HepG2 (cell line): ENCODE data around the gene DYTN. TPM values are rescaled to one million over a fixed set of nuclear protein-coding genes. Genes with fewer than 3 reads are reported as not detected.

Source experiments
- ATAC-seq: fragments of 200-7000 bp; cut with Tn5 transposase; 3 replicates; pipeline ENCODE4 v1.9.1; 2020; ENCODE audit warnings: mild to moderate bottlenecking, moderate library complexity
- BruUV-seq: library from RNA; stranded (reverse); fragments of 400-500 nt; replicated peaks from 2 replicates; lab custom pipeline; 2021; lab: Mats Ljungman, UMichigan
- CTCF ChIA-PET: fragments of 300-600 bp; formaldehyde crosslinking; extraction: SDS; loops from one replicate; lab custom pipeline; 2021; ENCODE audit warnings: low total read pairs, inconsistent platforms, low intra/inter-chr PET ratio; lab: Yijun Ruan, JAX
- POLR2A ChIA-PET: fragments of 350-600 bp; sonication (Branson Sonifier 250); formaldehyde crosslinking; loops from one replicate; lab custom pipeline; 2020; ENCODE audit warnings: antibody characterized with exemption, inconsistent platforms; lab: Yijun Ruan, JAX
- DNase-seq: peaks from one replicate; pipeline ENCODE4 v3.0.0-alpha.2; 2015; ENCODE audit warnings: low spot score
- FAIRE-seq: peaks from 3 replicates; lab custom pipeline; 2011; peaks lifted over from hg19 to GRCh38; lab: Jason Lieb, UNC
- H2AFZ ChIP-seq: one replicate; pipeline ENCODE4 v1.6.1; 2011; ENCODE audit warnings: low read length, inconsistent platforms
- H3K27ac ChIP-seq: fragments of 300-600 bp; 3 replicates; pipeline ENCODE4 v1.8.0; 2011; ENCODE audit warnings: mixed run types, mild to moderate bottlenecking, mixed read lengths, low read length, inconsistent platforms; ENCODE audit not compliant: insufficient read depth; ENCODE audit errors: extremely low read length
- H3K27me3 ChIP-seq, 2 experiments: fragments of 200-600 bp in 1 of 2; 2 replicates in 1 of 2; 3 replicates in 1 of 2; pipeline versions ENCODE4 v1.6.0 to v1.8.0; 2011; ENCODE audit warnings: low read length in 2 of 2, mild to moderate bottlenecking in 2 of 2, moderate library complexity in 2 of 2, inconsistent platforms in 1 of 2; ENCODE audit not compliant: insufficient read depth in 2 of 2, control insufficient read depth in 1 of 2
- H3K36me3 ChIP-seq, 2 experiments: fragments of 200-600 bp in 1 of 2; replicated peaks in 1 of 2; 2 replicates in 1 of 2; 3 replicates in 1 of 2; pipeline versions ENCODE4 v1.5.1 to v1.8.0; 2011; ENCODE audit warnings: low read length in 2 of 2, inconsistent platforms in 1 of 2; ENCODE audit not compliant: insufficient read depth in 2 of 2, control insufficient read depth in 1 of 2
- H3K4me1 ChIP-seq: 2 replicates; pipeline ENCODE4 v1.5.1; 2012; ENCODE audit warnings: low read length, inconsistent platforms; ENCODE audit not compliant: insufficient read depth
- H3K4me2 ChIP-seq: 2 replicates; pipeline ENCODE4 v1.6.0; 2011; ENCODE audit warnings: low read depth, low read length, inconsistent platforms
- H3K4me3 ChIP-seq, 3 experiments: fragments of 200-600 bp in 1 of 3; sonication (generic), shearing (Covaris generic) in 1 of 3; replicated peaks in 1 of 3; 2 replicates each; pipeline ENCODE4 v1.5.1; 2011 to 2016; ENCODE audit warnings: low read length in 3 of 3, inconsistent platforms in 2 of 3, low read depth in 2 of 3, mild to moderate bottlenecking in 2 of 3, control low read depth in 1 of 3, mixed read lengths in 1 of 3; ENCODE audit not compliant: insufficient read depth in 1 of 3
- H3K79me2 ChIP-seq: one replicate; pipeline ENCODE4 v1.6.1; 2011; ENCODE audit warnings: low read length, inconsistent platforms; ENCODE audit not compliant: insufficient read depth
- H3K9ac ChIP-seq: 2 replicates; pipeline ENCODE4 v1.6.0; 2011; ENCODE audit warnings: mild to moderate bottlenecking, low read depth, low read length, inconsistent platforms; ENCODE audit not compliant: insufficient read depth
- H3K9me3 ChIP-seq: 2 replicates; pipeline ENCODE4 v1.5.1; 2012; ENCODE audit warnings: mild to moderate bottlenecking, low read length
- H4K20me1 ChIP-seq: 2 replicates; pipeline ENCODE4 v1.6.0; 2011; ENCODE audit warnings: inconsistent platforms, mild to moderate bottlenecking, low read length, moderate library complexity; ENCODE audit not compliant: insufficient read depth
- ELF4 ChIP-seq: sonication (generic); formaldehyde crosslinking; IDR thresholded peaks from 2 replicates; pipeline ENCODE4 v1.5.0; 2020; ENCODE audit warnings: missing genetic modification reagents, mild to moderate bottlenecking, moderate library complexity, borderline replicate concordance
- HES4 ChIP-seq: sonication (generic); formaldehyde crosslinking; IDR thresholded peaks from 2 replicates; pipeline ENCODE4 v1.9.0; 2021; ENCODE audit warnings: mild to moderate bottlenecking, missing genetic modification reagents, borderline replicate concordance
- NAIF1 ChIP-seq: sonication (generic); formaldehyde crosslinking; IDR thresholded peaks from 2 replicates; pipeline ENCODE4 v1.5.0; 2020; ENCODE audit warnings: mild to moderate bottlenecking, missing genetic modification reagents, borderline replicate concordance
- SMAD3 ChIP-seq: sonication (generic); formaldehyde crosslinking; IDR thresholded peaks from 2 replicates; pipeline ENCODE4 v1.4.0; 2020; ENCODE audit warnings: missing genetic modification reagents
- ZNF446 ChIP-seq: sonication (generic); formaldehyde crosslinking; IDR thresholded peaks from 2 replicates; pipeline ENCODE4 v1.5.0; 2020; ENCODE audit warnings: mild to moderate bottlenecking, missing genetic modification reagents
- ZNF563 ChIP-seq: sonication (generic); formaldehyde crosslinking; IDR thresholded peaks from 2 replicates; pipeline ENCODE4 v1.8.0; 2022; ENCODE audit warnings: mild to moderate bottlenecking, moderate library complexity, missing genetic modification reagents
- ZNF567 ChIP-seq: sonication (generic); formaldehyde crosslinking; IDR thresholded peaks from 2 replicates; pipeline ENCODE4 v1.8.1; 2023; ENCODE audit warnings: mild to moderate bottlenecking, missing genetic modification reagents, borderline replicate concordance
- ZNF790 ChIP-seq: sonication (generic); formaldehyde crosslinking; IDR thresholded peaks from 2 replicates; pipeline ENCODE4 v1.8.0; 2022; ENCODE audit warnings: missing genetic modification reagents, mild to moderate bottlenecking, borderline replicate concordance
- ZNF850 ChIP-seq: sonication (generic); formaldehyde crosslinking; conservative IDR thresholded peaks from 2 replicates; pipeline ENCODE4 v1.9.0; 2021; ENCODE audit warnings: mild to moderate bottlenecking, missing genetic modification reagents
- WGBS: methylation state at CpG from one replicate; pipeline ENCODE4 v1.1.6; 2017; ENCODE audit warnings: low lambda C conversion rate; 5-methylcytosine and 5-hydroxymethylcytosine counted together
- in situ Hi-C: cut with HindIII; loops from 2 replicates; pipeline ENCODE4 v1.10.0; 2017; ENCODE audit warnings: low pct_unique_long_range_greater_than_20kb; ENCODE audit not compliant: extremely low pct_ligation_motif_present
- intact Hi-C: fragments of 100-400 bp; cut with micrococcal nuclease; formaldehyde crosslinking; loops from one replicate; pipeline ENCODE4 v1.10.0; 2022; ENCODE audit not compliant: unreplicated experiment
- polyA plus RNA-seq, 8 experiments: library from polyadenylated mRNA; depleted of rRNA in 3 of 8; stranded (reverse) in 7 of 8; unstranded in 1 of 8; fragments of >200 nt; fragmentation: Illumina TruSeq in 4 of 8; extraction: Trizol in 4 of 8; gene quantifications; 2 replicates each; pipeline versions ENCODE4 v1.2.1 to v1.2.3, GENCODE V29; 2011 to 2016; ENCODE audit warnings: low read depth in 4 of 8, missing spikeins in 1 of 8, mixed read lengths in 1 of 8; ENCODE audit not compliant: insufficient read depth in 1 of 8
- total RNA-seq, 5 experiments: library from RNA; depleted of rRNA; stranded (reverse); fragments of >200 nt; fragmentation: Illumina TruSeq; extraction: Trizol; gene quantifications; 2 replicates each; pipeline ENCODE4 v1.2.3, GENCODE V29; 2016; ENCODE audit warnings: low read depth in 1 of 5
- TF ChIP-seq, protein P1 (sequence below): sonication (generic); formaldehyde crosslinking; IDR thresholded peaks from 2 replicates; pipeline ENCODE4 v1.5.1; 2020; ENCODE audit warnings: missing genetic modification reagents, mild to moderate bottlenecking, borderline replicate concordance

Gene DYTN
- total and polyA plus RNA-seq, 2 of the 13 experiments (the other 11 are each of a cell fraction or from before 2014, with no cell fraction given): not detected

DNA sequence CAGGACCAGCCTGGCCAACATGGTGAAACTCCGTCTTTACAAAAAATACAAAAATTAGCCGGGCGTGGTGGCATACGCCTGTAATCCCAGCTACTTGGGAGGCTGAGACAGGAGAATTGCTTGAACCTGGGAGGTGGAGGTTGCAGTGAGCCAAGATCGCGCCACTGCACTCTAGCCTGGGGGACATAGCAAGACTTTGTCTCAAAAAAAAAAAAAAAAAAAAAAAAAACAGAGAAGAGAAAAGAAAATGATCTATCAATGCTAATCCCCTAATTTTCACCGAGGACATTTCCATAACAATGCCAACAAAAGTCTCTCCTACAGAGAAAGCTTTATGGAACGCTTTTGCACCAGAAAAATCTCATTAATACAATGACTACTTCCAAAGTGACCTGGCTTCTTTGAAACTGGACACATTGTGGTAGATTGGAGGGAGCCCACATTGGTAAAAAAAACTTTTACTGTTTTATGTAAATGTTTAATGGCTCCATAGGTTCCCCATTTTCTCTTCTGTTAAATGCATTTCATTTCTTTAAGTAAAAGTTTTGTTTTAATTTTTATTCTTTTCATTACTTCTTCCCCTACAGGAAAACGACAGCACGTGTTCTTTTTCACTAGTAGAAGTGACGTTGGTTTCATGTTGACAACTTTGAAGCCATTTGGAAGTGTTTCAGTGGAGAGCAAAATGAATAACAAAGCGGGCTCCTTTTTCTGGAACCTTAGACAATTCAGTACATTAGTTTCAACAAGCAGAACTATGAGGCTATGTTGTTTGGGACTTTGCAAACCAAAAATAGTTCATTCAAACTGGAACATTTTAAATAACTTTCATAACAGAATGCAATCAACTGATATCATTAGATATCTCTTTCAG is 48.1 kb upstream of the DYTN start:
- Histone ChIP-seq H3K79me2 (peaks cover 38% of the 10 kb centered on the region), H3K9ac (peak overlapping the region; percentile 90), H3K4me1 (peaks cover 44% of the 10 kb centered on the region), H4K20me1 (peaks cover 3% of the 10 kb centered on the region; the same call in 1 of the 2 replicates), H3K27me3 (no peaks in the 10 kb centered on the region; a peak in 1 of 5 replicates), H2AFZ (no peak overlapping the region)
- WGBS: 41% methylated on average over 12 of the region's 12 CpGs
- POLR2A ChIA-PET: interaction anchor here (1.1 to 1.7 kb wide), 4 partner anchors 10 to 764 kb away, joined by 5 to 9 read pairs (median 7); partner anchors contain the start of gene CREB1
- DNase-seq: no peak
- intact Hi-C loops: loop anchor here (1.0 kb wide), 1 partner anchor 9 kb away; no protein-coding TSS in a partner anchor
- TF ChIP-seq ZNF446 (CRISPR knock-in tag) (no peak), ZNF850 (no peak), ZNF563 (CRISPR knock-in tag) (peak; percentile 39; the same call in 1 of the 2 replicates), ZNF567 (CRISPR knock-in tag) (0 out of 2 replicates have a peak, but pooled peaks have one; percentile 5), NAIF1 (no peak), SMAD3 (CRISPR knock-in tag) (no peak), ELF4 (CRISPR knock-in tag) (no peak), ZNF790 (0 out of 2 replicates have a peak, but pooled peaks have one; percentile 53), HES4 (CRISPR knock-in tag) (0 out of 2 replicates have a peak, but pooled peaks have one; percentile 23)
- TF ChIP-seq, protein P1, sequence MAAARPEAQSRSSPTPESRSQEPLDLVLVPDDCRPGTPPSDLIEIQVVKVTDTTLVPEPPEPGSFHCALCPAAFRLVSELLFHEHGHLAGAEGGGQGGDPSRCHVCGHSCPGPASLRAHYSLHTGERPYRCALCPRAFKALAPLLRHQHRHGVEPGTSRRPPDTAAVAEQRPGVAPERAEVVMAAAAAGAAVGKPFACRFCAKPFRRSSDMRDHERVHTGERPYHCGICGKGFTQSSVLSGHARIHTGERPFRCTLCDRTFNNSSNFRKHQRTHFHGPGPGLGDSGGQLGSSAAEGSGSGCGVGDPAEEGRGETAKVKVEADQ: no peak
- TF ChIP-seq, all 625 proteins: peak for 4
- Histone ChIP-seq H3K4me2 (peak overlapping the region; percentile 96), H3K27ac (peak overlapping the region; percentile 84), H3K36me3 (peaks cover 10 to 11% of the 10 kb centered on the region in 2 experiments), H3K4me3 (peak overlapping the region; percentile 77 to 84 (median 82)), H3K9me3 (no peaks in the 10 kb centered on the region)
- CTCF ChIA-PET: no interaction called here
- ATAC-seq: no peak; the same call in 2 of the 3 replicates
- no peak for FAIRE-seq
- in situ Hi-C loops: no loop called here
- no TSS peak for BruUV-seq
